Prostate gland (tissue), 2 donors: ENCODE data around the gene PNMA8A. TPM values are rescaled to one million over a fixed set of nuclear protein-coding genes. Genes with fewer than 3 reads are reported as not detected.

Experiments used
- DNase-seq: peaks from one replicate; pipeline ENCODE4 v3.0.0-alpha.2; 2019; ENCODE audit warnings: low spot score
- H3K27ac ChIP-seq, 2 donors: fragments of 200-600 bp; sonication (generic); 2 replicates each; pipeline ENCODE4 v1.5.1; 2017 to 2019
- H3K27me3 ChIP-seq: fragments of 200-600 bp; sonication (generic); replicated peaks from 2 replicates; pipeline ENCODE4 v1.5.1; 2019; ENCODE audit not compliant: insufficient read depth
- H3K36me3 ChIP-seq, 2 donors: fragments of 200-600 bp; sonication (generic); 1 replicate in 1 of 2; 2 replicates in 1 of 2; pipeline versions ENCODE4 v1.5.1 to v1.8.1; 2017 to 2019
- H3K4me1 ChIP-seq: fragments of 200-600 bp; sonication (generic); replicated peaks from 2 replicates; pipeline ENCODE4 v1.5.1; 2019
- H3K4me3 ChIP-seq, 2 donors: fragments of 200-600 bp; sonication (generic); 2 replicates each; pipeline ENCODE4 v1.5.1; 2017 to 2019
- H3K9me3 ChIP-seq: fragments of 200-600 bp; sonication (generic); 2 replicates; pipeline ENCODE4 v1.5.1; 2017
- CTCF ChIP-seq, 4 experiments: fragments of 200-600 bp in 2 of 4; fragments of 450-650 bp in 2 of 4; sonication (generic) in 2 of 4; IDR thresholded peaks; 1 replicate in 3 of 4; 2 replicates in 1 of 4; pipeline ENCODE4 v1.5.1; 2016 to 2019; ENCODE audit warnings: antibody characterized with exemption in 4 of 4, mild to moderate bottlenecking in 2 of 4, moderate library complexity in 2 of 4
- POLR2A ChIP-seq: fragments of 450-650 bp; IDR thresholded peaks from one replicate; pipeline ENCODE4 v1.6.1; 2016; ENCODE audit warnings: antibody characterized with exemption, mild to moderate bottlenecking
- POLR2AphosphoS5 ChIP-seq: sonication (generic); formaldehyde crosslinking; IDR thresholded peaks from one replicate; pipeline ENCODE4 v1.6.1; 2017; ENCODE audit warnings: antibody characterized with exemption
- WGBS: methylation state at CpG from one replicate; pipeline ENCODE4 v1.1.5; 2018; 5-methylcytosine and 5-hydroxymethylcytosine counted together
- intact Hi-C: fragments of 100-400 bp; cut with DNase I; formaldehyde crosslinking; loops from one replicate; pipeline ENCODE4 v1.14.2; 2022
- total RNA-seq, 2 donors: library from RNA; depleted of rRNA; stranded (reverse); fragments of >200 nt; gene quantifications; one replicate each; pipeline ENCODE4 v1.1.0, GENCODE V29; 2016

The PNMA8A gene
- total RNA-seq, 2 donors from 2014 or later, result 17.0 to 26.5 TPM

GRCh38 chr19:46488551-46488950, 17.2 kb upstream of the PNMA8A start:
- Histone ChIP-seq H3K27me3 (peaks cover 2% of the 10 kb centered on the region), H3K4me1 (no peaks in the 10 kb centered on the region), H3K27ac (no peak overlapping the region), H3K9me3 (no peaks in the 10 kb centered on the region), H3K36me3 (no peaks in the 10 kb centered on the region), H3K4me3 (no peak overlapping the region)
- 68% methylated on average over 11 of the region's 11 CpGs for WGBS
- no peak for DNase-seq
- intact Hi-C loops, result loop anchor here (2.0 to 5.0 kb wide), 2 partner anchors 24 to 206 kb away; no protein-coding TSS in a partner anchor
- TF ChIP-seq POLR2A, result no peak
- no peak for TF ChIP-seq POLR2AphosphoS5
- TF ChIP-seq CTCF (IDR thresholded peaks at IDR 0.05), result no peak

GRCh38 chr19:46487802-46488445, 16.6 kb upstream of the PNMA8A start:
- Histone ChIP-seq H3K27ac (no peak overlapping the region), H3K27me3 (no peaks in the 10 kb centered on the region), H3K4me3 (peak overlapping the region in 1 of 2 donors; percentile 12), H3K36me3 (no peaks in the 10 kb centered on the region), H3K4me1 (no peaks in the 10 kb centered on the region), H3K9me3 (no peaks in the 10 kb centered on the region)
- TF ChIP-seq CTCF (IDR thresholded peaks at IDR 0.05) (peak; percentile 82 to 98 (median 96)), POLR2AphosphoS5 (peak; percentile 71), POLR2A (no peak)
- DNase-seq, result peak; percentile 71
- WGBS, result 7% methylated on average over 36 of the region's 38 CpGs
- intact Hi-C loops, result loop anchor here (2.0 to 5.0 kb wide), 3 partner anchors 25 to 206 kb away; no protein-coding TSS in a partner anchor

GRCh38 chr19:46487178-46487801, 15.9 kb upstream of the PNMA8A start:
- 14% methylated on average over 19 of the region's 19 CpGs for WGBS
- TF ChIP-seq POLR2A, result no peak
- no peak for TF ChIP-seq POLR2AphosphoS5
- no peak for TF ChIP-seq CTCF (IDR thresholded peaks at IDR 0.05)
- H3K27ac ChIP-seq, result no peak overlapping the region
- H3K36me3 ChIP-seq, result no peaks in the 10 kb centered on the region
- H3K27me3 ChIP-seq, result no peaks in the 10 kb centered on the region
- no peaks in the 10 kb centered on the region for H3K4me1 ChIP-seq
- no peaks in the 10 kb centered on the region for H3K9me3 ChIP-seq
- peak overlapping the region in 1 of 2 donors; percentile 12 for H3K4me3 ChIP-seq
- intact Hi-C loops, result loop anchor here (2.0 to 5.0 kb wide), 2 partner anchors 86 to 205 kb away; no protein-coding TSS in a partner anchor
- no peak for DNase-seq

GRCh38 chr19:46486358-46486757, 15.0 kb upstream of the PNMA8A start:
- H3K9me3 ChIP-seq, result no peaks in the 10 kb centered on the region
- 95% methylated on average over 3 of the region's 3 CpGs for WGBS
- intact Hi-C loops, result loop anchor here (2.0 to 5.0 kb wide), 2 partner anchors 86 to 204 kb away; no protein-coding TSS in a partner anchor

More at GRCh38 chr19:46486358-46486757, 15.0 kb upstream of the PNMA8A start:
- H3K36me3 ChIP-seq, result no peaks in the 10 kb centered on the region
- no peaks in the 10 kb centered on the region for H3K27me3 ChIP-seq
- no peak for DNase-seq
- no peak overlapping the region for H3K27ac ChIP-seq
- TF ChIP-seq CTCF (IDR thresholded peaks at IDR 0.05) (no peak), POLR2A (no peak), POLR2AphosphoS5 (no peak)
- no peak overlapping the region for H3K4me3 ChIP-seq
- no peaks in the 10 kb centered on the region for H3K4me1 ChIP-seq
